ENCODE data around the gene ZBTB4.

DNA sequence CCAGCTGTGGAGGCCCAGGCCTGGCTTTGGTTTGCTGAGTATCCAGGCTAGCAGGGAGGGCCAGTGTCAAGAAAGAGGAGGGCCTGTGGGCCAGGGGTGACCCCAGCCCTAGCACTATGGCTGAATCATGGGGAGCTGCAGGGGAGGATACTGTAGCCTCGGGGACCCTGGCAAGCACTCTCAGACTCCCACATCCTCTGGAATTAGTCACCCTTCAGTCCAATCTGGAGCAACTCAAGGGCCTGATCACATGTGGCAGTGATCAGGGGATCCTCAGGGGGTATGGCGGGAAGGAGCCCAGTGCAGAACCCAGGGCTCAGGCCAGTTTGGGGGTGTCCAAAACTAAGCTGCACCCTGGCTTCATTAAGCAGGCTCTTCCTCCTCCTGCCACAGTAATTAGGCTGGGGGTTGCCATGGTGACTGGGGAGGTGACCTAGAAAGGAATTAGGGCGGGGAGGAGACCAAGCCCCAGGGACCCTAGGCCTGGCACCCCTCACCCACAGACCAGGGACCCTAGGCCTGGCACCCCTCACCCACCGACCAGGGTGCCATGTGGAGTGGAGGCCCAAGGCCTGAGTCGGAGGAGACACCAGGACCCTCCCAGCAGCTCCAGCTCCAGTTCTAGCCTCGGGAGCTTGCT, 66.0 kb downstream of the ZBTB4 start:
- TF ChIP-seq, protein P1, sequence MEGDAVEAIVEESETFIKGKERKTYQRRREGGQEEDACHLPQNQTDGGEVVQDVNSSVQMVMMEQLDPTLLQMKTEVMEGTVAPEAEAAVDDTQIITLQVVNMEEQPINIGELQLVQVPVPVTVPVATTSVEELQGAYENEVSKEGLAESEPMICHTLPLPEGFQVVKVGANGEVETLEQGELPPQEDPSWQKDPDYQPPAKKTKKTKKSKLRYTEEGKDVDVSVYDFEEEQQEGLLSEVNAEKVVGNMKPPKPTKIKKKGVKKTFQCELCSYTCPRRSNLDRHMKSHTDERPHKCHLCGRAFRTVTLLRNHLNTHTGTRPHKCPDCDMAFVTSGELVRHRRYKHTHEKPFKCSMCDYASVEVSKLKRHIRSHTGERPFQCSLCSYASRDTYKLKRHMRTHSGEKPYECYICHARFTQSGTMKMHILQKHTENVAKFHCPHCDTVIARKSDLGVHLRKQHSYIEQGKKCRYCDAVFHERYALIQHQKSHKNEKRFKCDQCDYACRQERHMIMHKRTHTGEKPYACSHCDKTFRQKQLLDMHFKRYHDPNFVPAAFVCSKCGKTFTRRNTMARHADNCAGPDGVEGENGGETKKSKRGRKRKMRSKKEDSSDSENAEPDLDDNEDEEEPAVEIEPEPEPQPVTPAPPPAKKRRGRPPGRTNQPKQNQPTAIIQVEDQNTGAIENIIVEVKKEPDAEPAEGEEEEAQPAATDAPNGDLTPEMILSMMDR (conservative IDR thresholded peaks at IDR 0.05 in 1 of 2, IDR thresholded peaks at IDR 0.05 in 1 of 2; ENCODE audit: extremely low read depth in 1 of 2, insufficient read depth in 1 of 2, low read depth in 1 of 2, low read length in 2 of 2): no peak
- no peak for TF ChIP-seq EZH2 (IDR thresholded peaks at IDR 0.05; ENCODE audit: borderline replicate concordance, low read length)
